Suprapubic skin (tissue), 3 donors: ENCODE data around the gene XKR3.

Experiments
- CTCF ChIP-seq, 2 donors: fragments of 200-600 bp in 1 of 2; fragments of 450-650 bp in 1 of 2; sonication (generic) in 1 of 2; IDR thresholded peaks; one replicate each; pipeline ENCODE4 v1.5.1; 2016 to 2019; ENCODE audit warnings: antibody characterized with exemption in 2 of 2, mild to moderate bottlenecking in 1 of 2, moderate library complexity in 1 of 2
- POLR2A ChIP-seq, 2 donors: fragments of 450-650 bp; IDR thresholded peaks; one replicate each; pipeline ENCODE4 v1.6.1; 2017; ENCODE audit warnings: antibody characterized with exemption in 2 of 2, mild to moderate bottlenecking in 2 of 2, moderate library complexity in 2 of 2

DNA sequence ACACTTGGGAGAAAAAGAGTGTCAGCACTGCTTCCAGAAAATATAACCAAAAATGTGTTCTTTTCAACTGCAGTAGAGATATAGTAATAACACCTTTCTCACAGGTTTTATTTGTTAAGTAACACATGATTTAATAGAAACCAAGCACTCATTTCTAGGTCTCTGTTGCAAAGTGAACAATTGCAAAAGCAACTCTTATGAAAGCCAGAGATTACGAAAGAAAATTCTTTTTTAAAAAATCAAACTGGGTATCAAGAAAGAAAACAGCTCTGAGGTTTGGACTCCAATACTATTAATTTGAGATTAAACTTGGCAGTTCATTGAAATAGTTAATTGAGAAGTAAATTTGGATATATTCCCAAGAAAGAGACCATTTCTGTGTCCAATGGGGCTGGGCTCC lies 9.8 kb upstream of the XKR3 start:
- TF ChIP-seq POLR2A (IDR thresholded peaks at IDR 0.05): no peak
- TF ChIP-seq CTCF (IDR thresholded peaks at IDR 0.05): no peak
